DOHH2 (cell line): Measurements from ENCODE around the gene CPLX3.

Experiments used
- EZH2phosphoT487 ChIP-seq: fragments of 200-600 bp; sonication (generic); IDR thresholded peaks from 2 replicates; pipeline ENCODE4 v1.6.1; 2017; ENCODE audit warnings: borderline replicate concordance, mild to moderate bottlenecking, antibody characterized with exemption, low read length, moderate library complexity, mixed read lengths
- TF ChIP-seq, protein P1 (sequence below): fragments of 200-600 bp; sonication (generic); IDR thresholded peaks from one replicate; pipeline ENCODE4 v1.5.1; 2014; ENCODE audit warnings: antibody characterized with exemption, mild to moderate bottlenecking, low read depth, low read length; ENCODE audit not compliant: poor library complexity, severe bottlenecking

DNA sequence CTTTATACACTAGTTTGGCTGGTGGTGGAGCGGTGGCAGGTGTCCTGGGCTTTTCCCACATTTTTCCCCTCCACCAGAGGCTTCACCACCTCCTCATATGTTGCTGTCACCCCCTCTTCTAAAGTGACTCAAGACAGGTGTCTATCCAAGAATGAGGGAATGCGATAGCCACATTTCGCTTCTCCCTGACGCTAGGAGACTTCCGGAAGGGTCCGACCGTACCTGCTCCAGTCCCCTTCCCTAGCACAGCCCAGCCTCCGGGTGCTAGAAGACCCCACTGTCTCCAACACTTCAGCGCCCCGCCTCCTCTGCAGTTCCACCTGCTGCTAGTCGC is 46.2 kb downstream of the CPLX3 start:
- TF ChIP-seq, protein P1, sequence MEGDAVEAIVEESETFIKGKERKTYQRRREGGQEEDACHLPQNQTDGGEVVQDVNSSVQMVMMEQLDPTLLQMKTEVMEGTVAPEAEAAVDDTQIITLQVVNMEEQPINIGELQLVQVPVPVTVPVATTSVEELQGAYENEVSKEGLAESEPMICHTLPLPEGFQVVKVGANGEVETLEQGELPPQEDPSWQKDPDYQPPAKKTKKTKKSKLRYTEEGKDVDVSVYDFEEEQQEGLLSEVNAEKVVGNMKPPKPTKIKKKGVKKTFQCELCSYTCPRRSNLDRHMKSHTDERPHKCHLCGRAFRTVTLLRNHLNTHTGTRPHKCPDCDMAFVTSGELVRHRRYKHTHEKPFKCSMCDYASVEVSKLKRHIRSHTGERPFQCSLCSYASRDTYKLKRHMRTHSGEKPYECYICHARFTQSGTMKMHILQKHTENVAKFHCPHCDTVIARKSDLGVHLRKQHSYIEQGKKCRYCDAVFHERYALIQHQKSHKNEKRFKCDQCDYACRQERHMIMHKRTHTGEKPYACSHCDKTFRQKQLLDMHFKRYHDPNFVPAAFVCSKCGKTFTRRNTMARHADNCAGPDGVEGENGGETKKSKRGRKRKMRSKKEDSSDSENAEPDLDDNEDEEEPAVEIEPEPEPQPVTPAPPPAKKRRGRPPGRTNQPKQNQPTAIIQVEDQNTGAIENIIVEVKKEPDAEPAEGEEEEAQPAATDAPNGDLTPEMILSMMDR = no peak
- TF ChIP-seq EZH2phosphoT487 = no peak
